HepG2 (cell line): ENCODE results near the gene TBCD. TPM values are rescaled to one million over a fixed set of nuclear protein-coding genes. Genes with fewer than 3 reads are reported as not detected.
A peak's percentile ranks its signal among the peaks of the same experiment; 100 is the strongest.

Experiments
- AHR ChIP-seq: IDR thresholded peaks from 2 replicates; pipeline ENCODE4 v1.6.1; 2018; ENCODE audit warnings: missing genetic modification reagents, missing compliant biosample characterization
- ATF5 ChIP-seq: sonication (generic); formaldehyde crosslinking; IDR thresholded peaks from 2 replicates; pipeline ENCODE4 v1.4.0; 2020; ENCODE audit warnings: mild to moderate bottlenecking, low read depth, missing genetic modification reagents
- CEBPG ChIP-seq: IDR thresholded peaks from 2 replicates; pipeline ENCODE4 v1.6.1; 2016
- DNMT1 ChIP-seq: sonication (generic); formaldehyde crosslinking; IDR thresholded peaks from 2 replicates; pipeline ENCODE4 v1.5.1; 2020; ENCODE audit warnings: mild to moderate bottlenecking, missing genetic modification reagents
- GATAD2A ChIP-seq: IDR thresholded peaks from 2 replicates; pipeline ENCODE4 v1.6.1; 2016
- MEF2D ChIP-seq: sonication (generic); formaldehyde crosslinking; IDR thresholded peaks from 2 replicates; pipeline ENCODE4 v1.5.1; 2020; ENCODE audit warnings: mild to moderate bottlenecking, missing genetic modification reagents
- MYNN ChIP-seq: sonication (generic); formaldehyde crosslinking; IDR thresholded peaks from 2 replicates; pipeline ENCODE4 v1.4.0; 2020; ENCODE audit warnings: mild to moderate bottlenecking, low read depth, missing genetic modification reagents
- NR2F2 ChIP-seq: IDR thresholded peaks from 2 replicates; pipeline ENCODE4 v1.6.1; 2012; ENCODE audit warnings: low read depth, inconsistent platforms, borderline replicate concordance
- SNRNP70 ChIP-seq: fragments of 200-400 bp; formaldehyde crosslinking; IDR thresholded peaks from 2 replicates; pipeline ENCODE4 v1.6.1; 2017; ENCODE audit warnings: mild to moderate bottlenecking, low read depth, low read length, moderate library complexity
- TSC22D2 ChIP-seq: sonication (generic); formaldehyde crosslinking; IDR thresholded peaks from 2 replicates; pipeline ENCODE4 v1.5.1; 2020; ENCODE audit warnings: missing genetic modification reagents, mild to moderate bottlenecking, borderline replicate concordance
- U2AF1 ChIP-seq: fragments of 200-400 bp; formaldehyde crosslinking; optimal IDR thresholded peaks from 2 replicates; pipeline ENCODE3; 2017; ENCODE audit warnings: mild to moderate bottlenecking, low read depth, low read length
- ZBTB42 ChIP-seq: sonication (generic); formaldehyde crosslinking; IDR thresholded peaks from 2 replicates; pipeline ENCODE4 v1.5.0; 2020; ENCODE audit warnings: mild to moderate bottlenecking, missing genetic modification reagents
- ZBTB49 ChIP-seq: sonication (generic); formaldehyde crosslinking; IDR thresholded peaks from 2 replicates; pipeline ENCODE4 v1.4.0; 2020; ENCODE audit warnings: missing genetic modification reagents, borderline replicate concordance
- ZNF234 ChIP-seq: sonication (generic); formaldehyde crosslinking; conservative IDR thresholded peaks from 2 replicates; pipeline ENCODE4 v1.5.1; 2020; ENCODE audit warnings: mild to moderate bottlenecking, missing genetic modification reagents
- ZNF276 ChIP-seq: sonication (generic); formaldehyde crosslinking; IDR thresholded peaks from 2 replicates; pipeline ENCODE4 v1.4.0; 2020; ENCODE audit warnings: mild to moderate bottlenecking, low read depth, missing genetic modification reagents
- ZNF740 ChIP-seq: sonication (generic); formaldehyde crosslinking; IDR thresholded peaks from 2 replicates; pipeline ENCODE4 v1.4.0; 2020; ENCODE audit warnings: missing genetic modification reagents
- ZNF788 ChIP-seq: sonication (generic); formaldehyde crosslinking; IDR thresholded peaks from 2 replicates; pipeline ENCODE4 v1.5.0; 2020; ENCODE audit warnings: mild to moderate bottlenecking, missing genetic modification reagents, borderline replicate concordance
- ZNF83 ChIP-seq: sonication (generic); formaldehyde crosslinking; IDR thresholded peaks from 2 replicates; pipeline ENCODE4 v1.4.0; 2020; ENCODE audit warnings: missing genetic modification reagents, mild to moderate bottlenecking, borderline replicate concordance
- polyA plus RNA-seq, 8 experiments: library from polyadenylated mRNA; depleted of rRNA in 3 of 8; stranded (reverse) in 7 of 8; unstranded in 1 of 8; fragments of >200 nt; fragmentation: Illumina TruSeq in 4 of 8; extraction: Trizol in 4 of 8; gene quantifications; 2 replicates each; pipeline versions ENCODE4 v1.2.1 to v1.2.3, GENCODE V29; 2011 to 2016; ENCODE audit warnings: low read depth in 4 of 8, missing spikeins in 1 of 8, mixed read lengths in 1 of 8; ENCODE audit not compliant: insufficient read depth in 1 of 8
- total RNA-seq, 5 experiments: library from RNA; depleted of rRNA; stranded (reverse); fragments of >200 nt; fragmentation: Illumina TruSeq; extraction: Trizol; gene quantifications; 2 replicates each; pipeline ENCODE4 v1.2.3, GENCODE V29; 2016; ENCODE audit warnings: low read depth in 1 of 5
- TF ChIP-seq, protein P1 (sequence below): sonication (generic); formaldehyde crosslinking; IDR thresholded peaks from 2 replicates; pipeline ENCODE4 v1.5.0; 2020; ENCODE audit warnings: missing genetic modification reagents
- TF ChIP-seq, protein P2 (sequence below): fragments of 450-650 bp; IDR thresholded peaks from 2 replicates; pipeline ENCODE4 v1.6.1; 2016
- TF ChIP-seq, protein P3 (sequence below): sonication (generic); formaldehyde crosslinking; IDR thresholded peaks from 2 replicates; pipeline ENCODE4 v1.8.0; 2022; ENCODE audit warnings: low read depth, missing genetic modification reagents

Gene TBCD
- total and polyA plus RNA-seq, 2 of the 13 experiments (the other 11 are each of a cell fraction or from before 2014, with no cell fraction given), result 33.9 to 54.8 TPM

- TF ChIP-seq MEF2D (CRISPR knock-in tag) (no peak), U2AF1 (no peak), SNRNP70 (no peak), ZNF788 (CRISPR knock-in tag) (no peak), TSC22D2 (CRISPR knock-in tag) (no peak), NR2F2 (no peak), GATAD2A (CRISPR knock-in tag) (no peak), CEBPG (no peak), ZNF740 (CRISPR knock-in tag) (no peak), ZNF276 (CRISPR knock-in tag) (no peak), ZBTB49 (CRISPR knock-in tag) (no peak), ZNF234 (CRISPR knock-in tag) (no peak), ZBTB42 (CRISPR knock-in tag) (no peak), ZNF83 (CRISPR knock-in tag) (no peak), MYNN (CRISPR knock-in tag) (no peak), ATF5 (no peak), DNMT1 (CRISPR knock-in tag) (0 out of 2 replicates have a peak, but pooled peaks have one; percentile 57), AHR (CRISPR knock-in tag) (no peak)
- TF ChIP-seq, protein P1, sequence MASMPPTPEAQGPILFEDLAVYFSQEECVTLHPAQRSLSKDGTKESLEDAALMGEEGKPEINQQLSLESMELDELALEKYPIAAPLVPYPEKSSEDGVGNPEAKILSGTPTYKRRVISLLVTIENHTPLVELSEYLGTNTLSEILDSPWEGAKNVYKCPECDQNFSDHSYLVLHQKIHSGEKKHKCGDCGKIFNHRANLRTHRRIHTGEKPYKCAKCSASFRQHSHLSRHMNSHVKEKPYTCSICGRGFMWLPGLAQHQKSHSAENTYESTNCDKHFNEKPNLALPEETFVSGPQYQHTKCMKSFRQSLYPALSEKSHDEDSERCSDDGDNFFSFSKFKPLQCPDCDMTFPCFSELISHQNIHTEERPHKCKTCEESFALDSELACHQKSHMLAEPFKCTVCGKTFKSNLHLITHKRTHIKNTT (CRISPR knock-in tag), result no peak
- TF ChIP-seq, protein P2, sequence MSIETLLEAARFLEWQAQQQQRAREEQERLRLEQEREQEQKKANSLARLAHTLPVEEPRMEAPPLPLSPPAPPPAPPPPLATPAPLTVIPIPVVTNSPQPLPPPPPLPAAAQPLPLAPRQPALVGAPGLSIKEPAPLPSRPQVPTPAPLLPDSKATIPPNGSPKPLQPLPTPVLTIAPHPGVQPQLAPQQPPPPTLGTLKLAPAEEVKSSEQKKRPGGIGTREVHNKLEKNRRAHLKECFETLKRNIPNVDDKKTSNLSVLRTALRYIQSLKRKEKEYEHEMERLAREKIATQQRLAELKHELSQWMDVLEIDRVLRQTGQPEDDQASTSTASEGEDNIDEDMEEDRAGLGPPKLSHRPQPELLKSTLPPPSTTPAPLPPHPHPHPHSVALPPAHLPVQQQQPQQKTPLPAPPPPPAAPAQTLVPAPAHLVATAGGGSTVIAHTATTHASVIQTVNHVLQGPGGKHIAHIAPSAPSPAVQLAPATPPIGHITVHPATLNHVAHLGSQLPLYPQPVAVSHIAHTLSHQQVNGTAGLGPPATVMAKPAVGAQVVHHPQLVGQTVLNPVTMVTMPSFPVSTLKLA, result peak; percentile 24; the same call in 1 of the 2 replicates
- TF ChIP-seq, protein P3, sequence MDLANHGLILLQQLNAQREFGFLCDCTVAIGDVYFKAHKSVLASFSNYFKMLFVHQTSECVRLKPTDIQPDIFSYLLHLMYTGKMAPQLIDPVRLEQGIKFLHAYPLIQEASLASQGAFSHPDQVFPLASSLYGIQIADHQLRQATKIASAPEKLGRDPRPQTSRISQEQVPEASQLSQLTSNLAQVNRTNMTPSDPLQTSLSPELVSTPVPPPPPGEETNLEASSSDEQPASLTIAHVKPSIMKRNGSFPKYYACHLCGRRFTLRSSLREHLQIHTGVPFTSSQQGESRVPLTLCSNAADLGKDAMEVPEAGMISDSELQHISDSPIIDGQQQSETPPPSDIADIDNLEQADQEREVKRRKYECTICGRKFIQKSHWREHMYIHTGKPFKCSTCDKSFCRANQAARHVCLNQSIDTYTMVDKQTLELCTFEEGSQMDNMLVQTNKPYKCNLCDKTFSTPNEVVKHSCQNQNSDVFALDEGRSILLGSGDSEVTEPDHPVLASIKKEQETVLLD (CRISPR knock-in tag), result no peak
Measured at GRCh38 chr17:82713071-82713723, 38.7 kb upstream of the TBCD start (continued).
